T-helper 2 cell treated with Interferon-gamma antibody and Interleukin-4, amounts not matched to agents 100 ng/mL and 5 ng/mL, for 36 hours (primary cell): ENCODE measurements around the gene BCL2. TPM values are rescaled to one million over a fixed set of nuclear protein-coding genes. Genes with fewer than 3 reads are reported as not detected.

Experiments used
- intact Hi-C: fragments of 100-400 bp; cut with micrococcal nuclease; formaldehyde crosslinking; loops from one replicate; pipeline ENCODE4 v1.15.1; 2023
- total RNA-seq: library from RNA; stranded (reverse); gene quantifications from 2 replicates; pipeline ENCODE4 v1.2.3, GENCODE V29; 2022

Gene BCL2
- total RNA-seq, 1 donor from 2014 or later: 85.7 TPM

GRCh38 chr18:63329431-63330145 is 10.0 kb upstream of the BCL2 start:
- intact Hi-C loops: no loop called here

- intact Hi-C loops: no loop called here
Measured at GRCh38 chr18:63326011-63326410, 6.4 kb upstream of the BCL2 start.

GRCh38 chr18:63325086-63325686 is 5.6 kb upstream of the BCL2 start:
- intact Hi-C loops: no loop called here

- intact Hi-C loops: loop anchor here (1.0 to 5.0 kb wide), 4 partner anchors 114 to 307 kb away; no protein-coding TSS in a partner anchor
Measured at GRCh38 chr18:63322908-63323634, 3.5 kb upstream of the BCL2 start.

GRCh38 chr18:63322206-63322605 is 2.6 kb upstream of the BCL2 start:
- intact Hi-C loops: loop anchor here (5.0 kb wide), 2 partner anchors 115 to 205 kb away; no protein-coding TSS in a partner anchor

- intact Hi-C loops: loop anchor here (5.0 kb wide), 2 partner anchors 116 to 204 kb away; no protein-coding TSS in a partner anchor
Measured at GRCh38 chr18:63321291-63321690, 1.7 kb upstream of the BCL2 start.

- intact Hi-C loops: loop anchor here (1.0 to 5.0 kb wide), 9 partner anchors 45 to 606 kb away; partner anchors contain the start of genes PHLPP1 and VPS4B
Measured at GRCh38 chr18:63320975-63321265, 1.4 kb upstream of the BCL2 start.

- intact Hi-C loops: loop anchor here (1.0 to 5.0 kb wide), 9 partner anchors 46 to 605 kb away; partner anchors contain the start of genes PHLPP1 and VPS4B
Measured at GRCh38 chr18:63320123-63320974, 780 bp upstream of the BCL2 start.

- intact Hi-C loops: loop anchor here (1.0 to 2.0 kb wide), 3 partner anchors 119 to 796 kb away; partner anchors contain the start of gene ZCCHC2
Measured at GRCh38 chr18:63318889-63319382, 633 bp downstream of the BCL2 start.

- intact Hi-C loops: loop anchor here (1.0 to 2.0 kb wide), 5 partner anchors 15 to 795 kb away; partner anchors contain the start of gene ZCCHC2
Measured at GRCh38 chr18:63317982-63318888, 1.3 kb downstream of the BCL2 start.

GRCh38 chr18:63317556-63317946 is 2.0 kb downstream of the BCL2 start:
- intact Hi-C loops: loop anchor here (2.0 kb wide), 2 partner anchors 15 to 49 kb away; no protein-coding TSS in a partner anchor

GRCh38 chr18:63316612-63317555 is 2.7 kb downstream of the BCL2 start:
- intact Hi-C loops: loop anchor here (2.0 kb wide), 2 partner anchors 14 to 48 kb away; no protein-coding TSS in a partner anchor

GRCh38 chr18:63315876-63316275 is 3.7 kb downstream of the BCL2 start:
- intact Hi-C loops: loop anchor here (2.0 kb wide), 2 partner anchors 13 to 47 kb away; no protein-coding TSS in a partner anchor

GRCh38 chr18:63315131-63315662 is 4.4 kb downstream of the BCL2 start:
- intact Hi-C loops: no loop called here

- intact Hi-C loops: no loop called here
Measured at GRCh38 chr18:63314062-63314790, 5.3 kb downstream of the BCL2 start.

- intact Hi-C loops: no loop called here
Measured at GRCh38 chr18:63313396-63313917, 6.1 kb downstream of the BCL2 start.

GRCh38 chr18:63312737-63313395 is 6.7 kb downstream of the BCL2 start:
- intact Hi-C loops: no loop called here
